ENCODE results near the gene ZDHHC18. TPM values are rescaled to one million over a fixed set of nuclear protein-coding genes. Genes with fewer than 3 reads are reported as not detected.
A peak's percentile ranks its signal among the peaks of the same experiment; 100 is the strongest.

Gene ZDHHC18
- total and polyA plus RNA-seq, 7 donors, result 7.5 to 19.4 (median 12.3) TPM

DNA sequence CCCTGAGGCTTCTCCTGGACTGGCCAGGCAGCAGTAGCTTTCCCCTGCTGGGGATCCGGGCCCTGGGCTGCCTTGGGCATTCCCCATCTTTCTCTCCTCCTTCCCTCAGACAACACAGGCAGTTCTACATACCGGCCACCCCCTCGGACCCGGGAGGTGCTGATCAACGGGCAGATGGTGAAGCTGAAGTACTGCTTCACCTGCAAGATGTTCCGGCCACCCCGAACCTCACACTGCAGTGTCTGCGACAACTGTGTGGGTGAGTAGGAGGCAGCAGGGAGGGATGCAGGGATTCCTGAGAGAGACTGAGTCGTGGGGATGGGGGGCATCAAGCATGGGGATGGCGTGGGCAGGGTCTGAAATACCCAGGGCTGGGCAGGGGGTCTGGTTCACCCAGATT lies 22.0 kb downstream of the ZDHHC18 start:
- H3K27me3 ChIP-seq, result no peaks in the 10 kb centered on the region
- H3K9me3 ChIP-seq, result no peaks in the 10 kb centered on the region
- no peak for TF ChIP-seq EP300 (IDR thresholded peaks at IDR 0.05)
- TF ChIP-seq, protein P1, sequence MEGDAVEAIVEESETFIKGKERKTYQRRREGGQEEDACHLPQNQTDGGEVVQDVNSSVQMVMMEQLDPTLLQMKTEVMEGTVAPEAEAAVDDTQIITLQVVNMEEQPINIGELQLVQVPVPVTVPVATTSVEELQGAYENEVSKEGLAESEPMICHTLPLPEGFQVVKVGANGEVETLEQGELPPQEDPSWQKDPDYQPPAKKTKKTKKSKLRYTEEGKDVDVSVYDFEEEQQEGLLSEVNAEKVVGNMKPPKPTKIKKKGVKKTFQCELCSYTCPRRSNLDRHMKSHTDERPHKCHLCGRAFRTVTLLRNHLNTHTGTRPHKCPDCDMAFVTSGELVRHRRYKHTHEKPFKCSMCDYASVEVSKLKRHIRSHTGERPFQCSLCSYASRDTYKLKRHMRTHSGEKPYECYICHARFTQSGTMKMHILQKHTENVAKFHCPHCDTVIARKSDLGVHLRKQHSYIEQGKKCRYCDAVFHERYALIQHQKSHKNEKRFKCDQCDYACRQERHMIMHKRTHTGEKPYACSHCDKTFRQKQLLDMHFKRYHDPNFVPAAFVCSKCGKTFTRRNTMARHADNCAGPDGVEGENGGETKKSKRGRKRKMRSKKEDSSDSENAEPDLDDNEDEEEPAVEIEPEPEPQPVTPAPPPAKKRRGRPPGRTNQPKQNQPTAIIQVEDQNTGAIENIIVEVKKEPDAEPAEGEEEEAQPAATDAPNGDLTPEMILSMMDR (IDR thresholded peaks at IDR 0.05), result no peak
- DNase-seq, result peak; percentile 40
- intact Hi-C loops (cut with DNase I), result no loop called here
- peaks cover 0 to 22% (median 20%) of the 10 kb centered on the region in 4 donors for H3K4me1 ChIP-seq
- H3K27ac ChIP-seq, result peak overlapping the region; percentile 41 to 80 (median 66)
- peaks cover 11 to 57% (median 37%) of the 10 kb centered on the region in 4 donors for H3K36me3 ChIP-seq
- WGBS, 2 donors, result 82 to 91% methylated on average over 10 of the region's 10 CpGs
- H3K4me3 ChIP-seq, result no peak overlapping the region

DNA sequence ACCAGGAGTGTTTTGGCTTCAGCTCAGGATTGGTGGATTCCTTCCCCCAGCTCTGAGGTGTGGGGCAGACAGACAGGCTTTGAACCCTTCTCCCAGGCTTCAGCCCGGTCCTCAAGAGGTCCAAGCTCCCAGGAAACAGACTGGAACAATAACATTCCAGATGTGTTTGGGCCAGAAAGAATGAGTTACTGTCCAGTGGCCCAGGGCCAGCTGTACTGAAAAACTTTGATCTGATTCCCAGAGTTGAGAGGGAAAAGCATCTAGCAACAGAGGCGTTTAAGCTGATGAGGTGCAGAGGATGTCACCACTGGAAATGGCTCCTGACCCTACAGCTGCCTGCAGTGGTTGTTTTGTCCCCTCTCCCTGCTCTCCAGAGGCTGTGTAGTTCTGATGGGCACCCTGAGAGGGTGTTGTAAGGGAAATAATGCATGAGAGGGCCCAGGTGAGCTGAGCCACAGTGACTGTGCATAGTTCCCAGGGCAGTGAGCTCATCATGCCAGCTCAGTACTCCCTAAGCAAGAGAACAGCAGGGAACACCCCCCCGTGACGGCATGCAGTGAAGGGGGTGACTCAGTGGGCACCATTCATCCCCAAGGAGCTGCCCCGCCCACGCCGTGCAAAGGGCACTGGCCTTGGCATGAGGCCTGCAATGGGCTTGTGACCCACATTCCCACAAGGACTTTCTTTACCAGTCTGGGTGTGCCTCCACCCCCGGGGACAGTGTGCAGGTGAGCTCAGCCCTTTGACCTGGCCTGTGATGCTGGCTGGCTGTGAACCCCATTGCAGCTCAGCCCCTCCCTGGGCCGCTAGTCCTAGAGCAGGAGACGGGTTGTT lies 22.7 kb downstream of the ZDHHC18 start:
- DNase-seq, result no peak
- intact Hi-C loops (cut with DNase I), result no loop called here
- peaks cover 11 to 57% (median 37%) of the 10 kb centered on the region in 4 donors for H3K36me3 ChIP-seq
- no peaks in the 10 kb centered on the region for H3K9me3 ChIP-seq
- no peak for TF ChIP-seq EP300 (IDR thresholded peaks at IDR 0.05)
- no peak for TF ChIP-seq POLR2A (IDR thresholded peaks at IDR 0.05)
- TF ChIP-seq POLR2AphosphoS5 (IDR thresholded peaks at IDR 0.05), result peak in 3 of 4 donors; percentile 23 to 35 (median 31)
- TF ChIP-seq, protein P1 (IDR thresholded peaks at IDR 0.05), result no peak
- 17 to 64% methylated on average over 10 of the region's 10 CpGs for WGBS, 2 donors
- H3K4me3 ChIP-seq, result no peak overlapping the region
- no peaks in the 10 kb centered on the region for H3K27me3 ChIP-seq
- H3K27ac ChIP-seq, result peak overlapping the region; percentile 41 to 80 (median 66)
- peaks cover 0 to 22% (median 20%) of the 10 kb centered on the region in 4 donors for H3K4me1 ChIP-seq

DNA sequence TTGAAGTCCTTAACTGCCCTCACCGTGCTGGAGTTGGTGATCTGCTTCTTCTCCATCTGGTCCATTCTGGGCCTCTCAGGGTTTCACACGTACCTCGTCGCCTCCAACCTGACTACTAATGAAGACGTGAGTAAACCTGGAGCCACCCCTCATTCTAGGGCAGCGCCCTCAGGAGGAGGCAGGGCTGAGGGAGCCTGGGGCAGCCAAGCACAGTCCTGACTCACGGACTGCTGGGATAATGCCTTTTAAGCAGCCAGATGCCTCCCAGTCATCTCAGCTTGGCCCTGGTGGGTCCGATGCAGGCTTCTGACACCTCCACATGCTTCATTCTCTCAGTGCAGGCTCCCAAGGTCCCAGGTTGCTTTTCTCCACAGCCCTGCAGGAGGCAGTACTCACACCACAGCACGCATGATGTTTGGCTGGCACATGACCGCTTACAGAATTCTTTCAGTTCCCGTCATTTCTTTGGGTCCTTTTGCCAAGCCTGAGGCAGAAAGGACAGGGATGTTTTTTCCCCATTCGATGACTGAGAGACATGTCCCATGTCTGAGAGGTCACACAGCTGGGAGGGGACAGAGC lies 24.7 kb downstream of the ZDHHC18 start:
- peaks cover 0 to 22% (median 20%) of the 10 kb centered on the region in 4 donors for H3K4me1 ChIP-seq
- 89 to 91% methylated on average over 12 of the region's 12 CpGs for WGBS, 2 donors
- no peak overlapping the region for H3K27ac ChIP-seq
- no peak for DNase-seq
- intact Hi-C loops (cut with DNase I), result no loop called here
- no peak overlapping the region for H3K4me3 ChIP-seq
- no peaks in the 10 kb centered on the region for H3K9me3 ChIP-seq
- TF ChIP-seq, protein P1 (IDR thresholded peaks at IDR 0.05), result no peak
- no peak for TF ChIP-seq POLR2A (IDR thresholded peaks at IDR 0.05)
- TF ChIP-seq POLR2AphosphoS5 (IDR thresholded peaks at IDR 0.05), result no peak
- no peak for TF ChIP-seq EP300 (IDR thresholded peaks at IDR 0.05)
- no peaks in the 10 kb centered on the region for H3K27me3 ChIP-seq
- H3K36me3 ChIP-seq, result peaks cover 17 to 75% (median 43%) of the 10 kb centered on the region in 4 donors

DNA sequence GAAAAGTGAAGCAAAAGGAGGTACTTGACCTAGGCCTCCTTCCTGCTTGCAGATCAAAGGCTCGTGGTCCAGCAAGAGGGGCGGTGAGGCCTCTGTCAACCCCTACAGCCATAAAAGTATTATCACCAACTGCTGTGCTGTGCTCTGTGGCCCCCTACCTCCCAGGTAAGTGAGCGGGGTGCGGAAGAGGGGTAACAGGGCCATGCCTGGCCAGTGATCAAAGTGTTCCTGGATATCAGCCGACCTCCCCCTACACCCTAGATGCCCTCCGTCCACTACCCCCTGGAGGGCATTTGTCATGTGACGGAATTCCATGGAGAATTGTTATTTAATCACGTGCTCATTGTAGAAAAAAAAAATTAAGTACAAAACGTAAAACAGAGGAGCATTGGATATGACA lies 26.2 kb downstream of the ZDHHC18 start:
- Histone ChIP-seq H3K36me3 (peaks cover 17 to 62% (median 43%) of the 10 kb centered on the region in 4 donors), H3K9me3 (no peaks in the 10 kb centered on the region), H3K4me1 (peaks cover 0 to 24% (median 20%) of the 10 kb centered on the region in 4 donors), H3K27ac (no peak overlapping the region), H3K4me3 (no peak overlapping the region), H3K27me3 (no peaks in the 10 kb centered on the region)
- TF ChIP-seq, protein P1 (IDR thresholded peaks at IDR 0.05), result no peak
- TF ChIP-seq EP300 (IDR thresholded peaks at IDR 0.05) (no peak), POLR2A (IDR thresholded peaks at IDR 0.05) (no peak), POLR2AphosphoS5 (IDR thresholded peaks at IDR 0.05) (no peak)
- WGBS, 2 donors, result 73 to 80% methylated on average over 9 of the region's 9 CpGs
- intact Hi-C loops (cut with DNase I), result loop anchor here (1.0 kb wide), 1 partner anchor 26 kb away; no protein-coding TSS in a partner anchor
- peak; percentile 59 for DNase-seq
